SU-DHL-6 (cell line): ENCODE measurements around the gene LSS.

Source experiments
- EZH2phosphoT487 ChIP-seq: fragments of 200-600 bp; sonication (generic), shearing (Covaris generic); conservative IDR thresholded peaks from 2 replicates; pipeline ENCODE4 v1.6.1; 2018; ENCODE audit warnings: mild to moderate bottlenecking, antibody characterized with exemption, low read length, moderate library complexity, mixed read lengths
- TF ChIP-seq, protein P1 (sequence below): fragments of 200-600 bp; sonication (generic); IDR thresholded peaks from one replicate; pipeline ENCODE4 v1.5.1; 2017; ENCODE audit warnings: antibody characterized with exemption, mild to moderate bottlenecking, low read length, moderate library complexity; ENCODE audit not compliant: insufficient read depth, poor library complexity, severe bottlenecking

DNA sequence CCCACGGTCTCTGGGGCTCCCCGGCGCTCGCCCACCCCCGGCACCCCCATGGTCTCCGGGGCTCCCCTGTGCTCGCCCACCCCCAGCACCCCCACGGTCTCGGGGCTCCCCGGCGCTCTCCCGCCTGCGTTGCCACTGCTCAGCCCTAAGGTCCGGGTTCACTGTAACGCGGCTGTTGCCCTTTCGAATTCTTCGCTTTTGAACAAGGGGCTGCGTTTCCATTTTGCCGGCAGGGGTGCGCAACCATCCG lies 68.0 kb downstream of the LSS start:
- TF ChIP-seq, protein P1, sequence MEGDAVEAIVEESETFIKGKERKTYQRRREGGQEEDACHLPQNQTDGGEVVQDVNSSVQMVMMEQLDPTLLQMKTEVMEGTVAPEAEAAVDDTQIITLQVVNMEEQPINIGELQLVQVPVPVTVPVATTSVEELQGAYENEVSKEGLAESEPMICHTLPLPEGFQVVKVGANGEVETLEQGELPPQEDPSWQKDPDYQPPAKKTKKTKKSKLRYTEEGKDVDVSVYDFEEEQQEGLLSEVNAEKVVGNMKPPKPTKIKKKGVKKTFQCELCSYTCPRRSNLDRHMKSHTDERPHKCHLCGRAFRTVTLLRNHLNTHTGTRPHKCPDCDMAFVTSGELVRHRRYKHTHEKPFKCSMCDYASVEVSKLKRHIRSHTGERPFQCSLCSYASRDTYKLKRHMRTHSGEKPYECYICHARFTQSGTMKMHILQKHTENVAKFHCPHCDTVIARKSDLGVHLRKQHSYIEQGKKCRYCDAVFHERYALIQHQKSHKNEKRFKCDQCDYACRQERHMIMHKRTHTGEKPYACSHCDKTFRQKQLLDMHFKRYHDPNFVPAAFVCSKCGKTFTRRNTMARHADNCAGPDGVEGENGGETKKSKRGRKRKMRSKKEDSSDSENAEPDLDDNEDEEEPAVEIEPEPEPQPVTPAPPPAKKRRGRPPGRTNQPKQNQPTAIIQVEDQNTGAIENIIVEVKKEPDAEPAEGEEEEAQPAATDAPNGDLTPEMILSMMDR, result no peak
- TF ChIP-seq EZH2phosphoT487, result no peak
